ENCODE results near the gene ABITRAM. TPM values are rescaled to one million over a fixed set of nuclear protein-coding genes. Genes with fewer than 3 reads are reported as not detected.

The ABITRAM gene
- polyA plus RNA-seq, 3 donors, result 15.9 to 27.5 (median 16.1) TPM

GRCh38 chr9:108951578-108951977 is 17.4 kb downstream of the ABITRAM start:
- DNase-seq, result no peak
- H3K36me3 Mint-ChIP-seq, result peaks cover 0 to 3% of the 10 kb centered on the region in 2 donors
- no peaks in the 10 kb centered on the region for H3K4me1 Mint-ChIP-seq
- Histone ChIP-seq H4K20me1 (ENCODE audit: insufficient read depth, low read length) (no peaks in the 10 kb centered on the region), H3K9me3 (replicated peaks in 1 of 2; ENCODE audit: control insufficient read depth in 1 of 2, insufficient read depth in 1 of 2, low read length in 2 of 2) (no peaks in the 10 kb centered on the region), H3K36me3 (replicated peaks in 1 of 2; ENCODE audit: control insufficient read depth in 1 of 2, insufficient read depth in 2 of 2, low read length in 2 of 2) (no peaks in the 10 kb centered on the region), H3K4me1 (ENCODE audit: control insufficient read depth in 1 of 2, insufficient read depth in 2 of 2, low read length in 2 of 2) (no peaks in the 10 kb centered on the region), H2AFZ (ENCODE audit: insufficient read depth, low read depth, low read length, poor library complexity, severe bottlenecking) (no peak overlapping the region), H3K79me2 (ENCODE audit: insufficient read depth, low read length) (no peaks in the 10 kb centered on the region), H3K4me2 (replicated peaks; ENCODE audit: extremely low read depth, low read length, poor library complexity, severe bottlenecking) (no peak overlapping the region), H3K27ac (ENCODE audit: low read depth in 1 of 2, low read length in 2 of 2) (no peak overlapping the region), H3K4me3 (replicated peaks in 1 of 3; ENCODE audit: low read depth in 2 of 3, low read length in 3 of 3) (no peak overlapping the region), H3K9ac (ENCODE audit: insufficient read depth, low read length, poor library complexity, severe bottlenecking) (no peak overlapping the region), H3K27me3 (ENCODE audit: control insufficient read depth in 2 of 2, insufficient read depth in 2 of 2, low read length in 2 of 2) (no peaks in the 10 kb centered on the region)
- no peak overlapping the region for H3K27ac Mint-ChIP-seq
- no CpG with 5 or more reads among the region's 2 CpGs for WGBS (ENCODE audit: insufficient coverage)
- no peak for TF ChIP-seq CTCF (IDR thresholded peaks at IDR 0.05)
- no peak overlapping the region for H3K4me3 Mint-ChIP-seq
- no peaks in the 10 kb centered on the region for H3K27me3 Mint-ChIP-seq (ENCODE audit: low read depth in 3 of 3)
- intact Hi-C loops (cut with micrococcal nuclease), result loop anchor here in 1 of 2 donors (5.0 kb wide), 1 partner anchor 1529 kb away; no protein-coding TSS in a partner anchor
- H3K9me3 Mint-ChIP-seq, result no peaks in the 10 kb centered on the region

GRCh38 chr9:108953983-108954574 is 19.9 kb downstream of the ABITRAM start:
- no peaks in the 10 kb centered on the region for H3K4me1 ChIP-seq (ENCODE audit: control insufficient read depth in 1 of 2, insufficient read depth in 2 of 2, low read length in 2 of 2)
- Mint-ChIP-seq H3K4me3 (no peak overlapping the region), H3K36me3 (peaks cover 0 to 3% of the 10 kb centered on the region in 2 donors), H3K27ac (no peak overlapping the region), H3K9me3 (no peaks in the 10 kb centered on the region), H3K4me1 (no peaks in the 10 kb centered on the region), H3K27me3 (ENCODE audit: low read depth in 3 of 3) (no peaks in the 10 kb centered on the region)
- H2AFZ ChIP-seq (ENCODE audit: insufficient read depth, low read depth, low read length, poor library complexity, severe bottlenecking), result no peak overlapping the region
- peak; percentile 79 for TF ChIP-seq CTCF (IDR thresholded peaks at IDR 0.05)
- no peaks in the 10 kb centered on the region for H3K9me3 ChIP-seq (replicated peaks in 1 of 2; ENCODE audit: control insufficient read depth in 1 of 2, insufficient read depth in 1 of 2, low read length in 2 of 2)
- peak in 2 of 3 donors; percentile 20 to 46 for DNase-seq
- no peaks in the 10 kb centered on the region for H3K79me2 ChIP-seq (ENCODE audit: insufficient read depth, low read length)
- H3K27ac ChIP-seq (ENCODE audit: low read depth in 1 of 2, low read length in 2 of 2), result no peak overlapping the region
- no peaks in the 10 kb centered on the region for H4K20me1 ChIP-seq (ENCODE audit: insufficient read depth, low read length)
- WGBS (ENCODE audit: insufficient coverage), result no CpG with 5 or more reads among the region's 3 CpGs
- H3K36me3 ChIP-seq (replicated peaks in 1 of 2; ENCODE audit: control insufficient read depth in 1 of 2, insufficient read depth in 2 of 2, low read length in 2 of 2), result no peaks in the 10 kb centered on the region
- H3K9ac ChIP-seq (ENCODE audit: insufficient read depth, low read length, poor library complexity, severe bottlenecking), result no peak overlapping the region
- H3K4me2 ChIP-seq (replicated peaks; ENCODE audit: extremely low read depth, low read length, poor library complexity, severe bottlenecking), result no peak overlapping the region
- intact Hi-C loops (cut with micrococcal nuclease), result loop anchor here in 1 of 2 donors (5.0 kb wide), 1 partner anchor 1532 kb away; no protein-coding TSS in a partner anchor
- no peaks in the 10 kb centered on the region for H3K27me3 ChIP-seq (ENCODE audit: control insufficient read depth in 2 of 2, insufficient read depth in 2 of 2, low read length in 2 of 2)
- H3K4me3 ChIP-seq (replicated peaks in 1 of 3; ENCODE audit: low read depth in 2 of 3, low read length in 3 of 3), result no peak overlapping the region

All from CD14-positive monocyte (primary cell).